OCI-LY3 (cell line): ENCODE measurements around the gene MCUB.
A peak's percentile ranks its signal among the peaks of the same experiment; 100 is the strongest.

Experiments used
- H2AFZ ChIP-seq: fragments of 200-600, 300-600 bp; shearing (Covaris generic); 2 replicates; pipeline ENCODE4 v1.6.0; 2014; ENCODE audit warnings: antibody characterized with exemption, low read depth, low read length
- H3K27ac ChIP-seq: fragments of 200-600, 300-600 bp; sonication (generic); 2 replicates; pipeline ENCODE4 v1.5.1; 2014; ENCODE audit warnings: mild to moderate bottlenecking, low read length, moderate library complexity, mixed read lengths
- H3K27me3 ChIP-seq: fragments of 200-600, 300-600 bp; sonication (generic); 2 replicates; pipeline ENCODE4 v1.6.1; 2014; ENCODE audit warnings: low read depth, low read length, mixed read lengths
- H3K36me3 ChIP-seq: fragments of 200-600, 300-600 bp; sonication (generic); replicated peaks from 2 replicates; pipeline ENCODE3; 2014; ENCODE audit warnings: low read depth, low read length, mixed read lengths
- H3K4me1 ChIP-seq: fragments of 300-600, 200-600 bp; sonication (generic); 2 replicates; pipeline ENCODE4 v1.6.1; 2014; ENCODE audit warnings: low read length, mixed read lengths
- H3K4me2 ChIP-seq: fragments of 200-600, 300-600 bp; sonication (generic); 2 replicates; pipeline ENCODE4 v1.6.1; 2014; ENCODE audit warnings: low read length, mixed read lengths
- H3K4me3 ChIP-seq: fragments of 300-600, 200-600 bp; sonication (generic); 2 replicates; pipeline ENCODE4 v1.5.1; 2014; ENCODE audit warnings: antibody characterized with exemption, mild to moderate bottlenecking, low read length, moderate library complexity
- H3K79me2 ChIP-seq: fragments of 300-600, 200-600 bp; shearing (Covaris generic); 2 replicates; pipeline ENCODE4 v1.6.1; 2014; ENCODE audit warnings: mild to moderate bottlenecking, low read length, mixed read lengths
- H3K9ac ChIP-seq: fragments of 300-600, 200-600 bp; shearing (Covaris generic); 2 replicates; pipeline ENCODE4 v1.6.0; 2014; ENCODE audit warnings: mild to moderate bottlenecking, low read length, moderate library complexity
- H3K9me3 ChIP-seq: fragments of 200-600, 300-600 bp; shearing (Covaris generic); 2 replicates; pipeline ENCODE4 v1.6.1; 2014; ENCODE audit warnings: low read length, mixed read lengths; ENCODE audit not compliant: insufficient read depth
- H4K20me1 ChIP-seq: fragments of 200-600, 300-600 bp; sonication (generic); 2 replicates; pipeline ENCODE4 v1.6.1; 2016; ENCODE audit warnings: low read length, mixed read lengths; ENCODE audit not compliant: insufficient read depth
- CTCF ChIP-seq: fragments of 200-600, 300-600 bp; sonication (generic); IDR thresholded peaks from 2 replicates; pipeline ENCODE4 v1.5.1; 2014; ENCODE audit warnings: antibody characterized with exemption, low read length, low read depth
- EZH2phosphoT487 ChIP-seq: fragments of 200-600 bp; shearing (Covaris generic); IDR thresholded peaks from 2 replicates; pipeline ENCODE4 v1.6.1; 2018; ENCODE audit warnings: antibody characterized with exemption, mixed run types, low read depth

The MCUB gene

GRCh38 chr4:109559625-109559982 is 442 bp upstream of the MCUB start:
- Histone ChIP-seq H3K4me2 (peak overlapping the region; percentile 98), H3K27ac (peak overlapping the region; percentile 20)
- no peak for TF ChIP-seq EZH2phosphoT487
- no peak for TF ChIP-seq CTCF

GRCh38 chr4:109560687-109561461 is 828 bp downstream of the MCUB start:
- peak overlapping the region; percentile 98 for H3K4me2 ChIP-seq
- H3K4me1 ChIP-seq, result peaks cover 14% of the 10 kb centered on the region
- peak overlapping the region; percentile 79 for H3K27ac ChIP-seq

More at GRCh38 chr4:109559625-109559982, 442 bp upstream of the MCUB start:
- Histone ChIP-seq H3K27me3 (no peaks in the 10 kb centered on the region), H4K20me1 (peaks cover 10% of the 10 kb centered on the region), H3K36me3 (no peaks in the 10 kb centered on the region), H3K4me3 (peak overlapping the region; percentile 98), H3K4me1 (peaks cover 14% of the 10 kb centered on the region), H2AFZ (peak overlapping the region; percentile 59), H3K79me2 (peaks cover 28% of the 10 kb centered on the region), H3K9me3 (no peaks in the 10 kb centered on the region), H3K9ac (peak overlapping the region; percentile 92)

GRCh38 chr4:109562457-109563239 is 2.6 kb downstream of the MCUB start:
- H3K36me3 ChIP-seq, result no peaks in the 10 kb centered on the region
- peaks cover 28% of the 10 kb centered on the region for H3K79me2 ChIP-seq
- H3K27me3 ChIP-seq, result no peaks in the 10 kb centered on the region
- no peak overlapping the region for H2AFZ ChIP-seq
- no peak overlapping the region for H3K4me3 ChIP-seq
- no peak overlapping the region for H3K27ac ChIP-seq
- H3K4me1 ChIP-seq, result peaks cover 14% of the 10 kb centered on the region
- no peak overlapping the region for H3K9ac ChIP-seq
- H3K9me3 ChIP-seq, result no peaks in the 10 kb centered on the region
- TF ChIP-seq CTCF, result no peak
- no peak for TF ChIP-seq EZH2phosphoT487
- H4K20me1 ChIP-seq, result peaks cover 10% of the 10 kb centered on the region
- H3K4me2 ChIP-seq, result no peak overlapping the region

More at GRCh38 chr4:109560687-109561461, 828 bp downstream of the MCUB start:
- H3K9ac ChIP-seq, result peak overlapping the region; percentile 92
- H3K27me3 ChIP-seq, result no peaks in the 10 kb centered on the region
- peaks cover 28% of the 10 kb centered on the region for H3K79me2 ChIP-seq
- H3K36me3 ChIP-seq, result no peaks in the 10 kb centered on the region
- peaks cover 10% of the 10 kb centered on the region for H4K20me1 ChIP-seq
- H3K4me3 ChIP-seq, result peak overlapping the region; percentile 98
- no peak for TF ChIP-seq CTCF
- TF ChIP-seq EZH2phosphoT487, result no peak
- peak overlapping the region; percentile 85 for H2AFZ ChIP-seq
- H3K9me3 ChIP-seq, result no peaks in the 10 kb centered on the region

- no peaks in the 10 kb centered on the region for H3K4me1 ChIP-seq
- no peaks in the 10 kb centered on the region; the same call in 1 of the 2 replicates for H4K20me1 ChIP-seq
- TF ChIP-seq EZH2phosphoT487 (no peak), CTCF (no peak)
- no peak overlapping the region for H3K4me3 ChIP-seq
- no peaks in the 10 kb centered on the region for H3K79me2 ChIP-seq
- no peak overlapping the region for H3K4me2 ChIP-seq
- no peaks in the 10 kb centered on the region for H3K36me3 ChIP-seq
- no peaks in the 10 kb centered on the region for H3K27me3 ChIP-seq
- no peak overlapping the region for H2AFZ ChIP-seq
- H3K27ac ChIP-seq, result no peak overlapping the region
- no peaks in the 10 kb centered on the region for H3K9me3 ChIP-seq
- no peak overlapping the region for H3K9ac ChIP-seq
Observed at GRCh38 chr4:109571494-109571893, 11.4 kb downstream of the MCUB start.
